Measurements from ENCODE around the gene PPL.

DNA sequence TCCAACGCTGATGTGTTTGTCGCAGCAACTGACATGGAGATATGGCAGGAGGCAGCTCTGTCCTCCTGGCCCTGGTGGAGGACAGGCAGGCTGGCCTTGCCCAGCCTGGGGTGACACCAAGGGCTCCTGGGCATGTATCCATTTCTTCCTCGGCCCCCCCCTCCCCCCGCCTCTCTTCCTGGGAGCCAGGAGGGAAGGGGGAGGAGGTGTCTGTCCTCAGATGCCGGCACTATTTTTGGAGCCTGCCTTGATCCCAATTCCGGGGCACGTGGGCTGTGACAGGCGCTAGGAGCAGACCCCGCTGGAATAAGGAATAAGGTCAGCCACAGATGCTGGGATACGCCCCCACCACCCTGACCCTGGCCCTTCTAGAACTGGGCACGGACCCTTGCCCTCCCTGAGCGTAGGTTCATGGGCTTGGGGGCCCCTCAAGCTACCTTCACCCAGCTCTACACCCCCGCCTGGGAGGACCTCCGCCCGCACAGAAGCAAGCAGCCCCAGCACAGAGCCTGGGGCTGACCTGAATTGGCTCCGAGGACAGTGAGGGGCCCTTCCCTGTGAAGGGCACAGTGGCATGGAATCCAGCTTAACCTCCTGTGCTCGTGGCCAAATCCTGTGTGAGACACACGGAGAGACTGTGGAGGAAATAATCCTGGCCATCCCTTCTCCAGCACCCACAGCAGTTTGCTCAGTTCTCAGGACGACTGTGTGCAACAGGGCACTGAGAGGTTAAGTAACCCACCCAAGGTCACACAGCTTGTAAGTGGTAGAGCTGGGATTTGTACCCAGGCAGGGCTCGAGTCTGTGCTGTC is 45.3 kb upstream of the PPL start:
- TF ChIP-seq CTCF (CRISPR knock-in tag; IDR thresholded peaks at IDR 0.05), result no peak
- no peak for TF ChIP-seq KDM6A (CRISPR knock-in tag; IDR thresholded peaks at IDR 0.05; ENCODE audit: low read depth)
- TF ChIP-seq, protein P1, sequence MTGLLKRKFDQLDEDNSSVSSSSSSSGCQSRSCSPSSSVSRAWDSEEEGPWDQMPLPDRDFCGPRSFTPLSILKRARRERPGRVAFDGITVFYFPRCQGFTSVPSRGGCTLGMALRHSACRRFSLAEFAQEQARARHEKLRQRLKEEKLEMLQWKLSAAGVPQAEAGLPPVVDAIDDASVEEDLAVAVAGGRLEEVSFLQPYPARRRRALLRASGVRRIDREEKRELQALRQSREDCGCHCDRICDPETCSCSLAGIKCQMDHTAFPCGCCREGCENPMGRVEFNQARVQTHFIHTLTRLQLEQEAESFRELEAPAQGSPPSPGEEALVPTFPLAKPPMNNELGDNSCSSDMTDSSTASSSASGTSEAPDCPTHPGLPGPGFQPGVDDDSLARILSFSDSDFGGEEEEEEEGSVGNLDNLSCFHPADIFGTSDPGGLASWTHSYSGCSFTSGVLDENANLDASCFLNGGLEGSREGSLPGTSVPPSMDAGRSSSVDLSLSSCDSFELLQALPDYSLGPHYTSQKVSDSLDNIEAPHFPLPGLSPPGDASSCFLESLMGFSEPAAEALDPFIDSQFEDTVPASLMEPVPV (CRISPR knock-in tag; IDR thresholded peaks at IDR 0.05), result no peak
- TF ChIP-seq NCOA1 (CRISPR knock-in tag; IDR thresholded peaks at IDR 0.05), result no peak
- no peak for TF ChIP-seq TEAD2 (CRISPR knock-in tag; IDR thresholded peaks at IDR 0.05)
- no peak for TF ChIP-seq CEBPG (CRISPR knock-in tag; IDR thresholded peaks at IDR 0.05)
- no peak for TF ChIP-seq NR3C1 (CRISPR knock-in tag; IDR thresholded peaks at IDR 0.05)
- no peak for TF ChIP-seq ZGPAT (CRISPR knock-in tag; IDR thresholded peaks at IDR 0.05)
- no peak for TF ChIP-seq PHF21A (CRISPR knock-in tag; IDR thresholded peaks at IDR 0.05)

Data from HepG2 (cell line).